C4-2B (cell line): ENCODE data around the gene PHLDB1.

Source experiments
- CTCF ChIP-seq: fragments of 450-650 bp; conservative IDR thresholded peaks from 2 replicates; pipeline ENCODE4 v1.5.1; 2017; ENCODE audit warnings: mild to moderate bottlenecking
- ZFX ChIP-seq: fragments of 450-650 bp; IDR thresholded peaks from 2 replicates; pipeline ENCODE4 v1.6.1; 2017

- TF ChIP-seq CTCF (no peak), ZFX (no peak)
These were observed 9.9 kb upstream of the PHLDB1 start for GRCh38 chr11:118597556-118597955.
